Fibroblast of lung (primary cell): Measurements from ENCODE around the gene HOXD9. TPM values are rescaled to one million over a fixed set of nuclear protein-coding genes. Genes with fewer than 3 reads are reported as not detected.

Source experiments
- DNase-seq, 2 donors: peaks; one replicate each; pipeline versions ENCODE4 v3.0.0 to v3.0.0-alpha.2; 2010; ENCODE audit warnings: low read depth in 2 of 2
- H2AFZ ChIP-seq: 2 replicates; pipeline ENCODE4 v1.5.1; 2012; ENCODE audit warnings: low read length, control low read depth, inconsistent platforms
- H3K27ac ChIP-seq: 2 replicates; pipeline ENCODE4 v1.5.1; 2011; ENCODE audit warnings: low read length, control low read depth; ENCODE audit not compliant: insufficient read depth
- H3K27me3 ChIP-seq: 2 replicates; pipeline ENCODE4 v1.5.1; 2011; ENCODE audit warnings: mild to moderate bottlenecking, low read length; ENCODE audit not compliant: control insufficient read depth, insufficient read depth
- H3K36me3 ChIP-seq: 2 replicates; pipeline ENCODE4 v1.5.1; 2011; ENCODE audit warnings: low read length; ENCODE audit not compliant: control insufficient read depth, insufficient read depth
- H3K4me1 ChIP-seq: 2 replicates; pipeline ENCODE4 v1.5.1; 2011; ENCODE audit warnings: low read length; ENCODE audit not compliant: control insufficient read depth, insufficient read depth; ENCODE audit errors: extremely low read depth
- H3K4me2 ChIP-seq: 2 replicates; pipeline ENCODE4 v1.5.1; 2011; ENCODE audit warnings: low read length, control low read depth; ENCODE audit not compliant: insufficient read depth; ENCODE audit errors: extremely low read depth
- H3K4me3 ChIP-seq, 4 experiments: fragments of 200-600 bp in 1 of 4; sonication (generic) in 1 of 4; replicated peaks in 1 of 4; 2 replicates each; pipeline ENCODE4 v1.5.1; 2011 to 2016; ENCODE audit warnings: low read length in 4 of 4, low read depth in 3 of 4, mild to moderate bottlenecking in 3 of 4, control low read depth in 2 of 4, inconsistent platforms in 1 of 4, mixed read lengths in 1 of 4; ENCODE audit not compliant: insufficient read depth in 1 of 4; ENCODE audit errors: control extremely low read depth in 1 of 4
- H3K79me2 ChIP-seq: 2 replicates; pipeline ENCODE4 v1.5.1; 2012; ENCODE audit warnings: mild to moderate bottlenecking, low read length, inconsistent platforms; ENCODE audit not compliant: control insufficient read depth, insufficient read depth
- H3K9ac ChIP-seq: 2 replicates; pipeline ENCODE4 v1.5.1; 2011; ENCODE audit warnings: mild to moderate bottlenecking, low read length, control low read depth; ENCODE audit not compliant: insufficient read depth
- H3K9me3 ChIP-seq: 2 replicates; pipeline ENCODE4 v1.5.1; 2012; ENCODE audit warnings: low read depth, low read length; ENCODE audit not compliant: control insufficient read depth, insufficient read depth
- H4K20me1 ChIP-seq: 2 replicates; pipeline ENCODE4 v1.5.1; 2011; ENCODE audit warnings: low read length; ENCODE audit not compliant: control insufficient read depth, insufficient read depth; ENCODE audit errors: extremely low read depth
- EZH2 ChIP-seq: IDR thresholded peaks from 2 replicates; pipeline ENCODE4 v1.5.1; 2012; ENCODE audit warnings: low read length, control low read depth, mild to moderate bottlenecking; ENCODE audit errors: missing control alignments
- polyA plus RNA-seq, 2 donors: library from polyadenylated mRNA; depleted of rRNA in 1 of 2; stranded (reverse) in 1 of 2; unstranded in 1 of 2; fragments of >200 nt; gene quantifications; 2 replicates each; pipeline ENCODE4 v1.2.1, GENCODE V29; 2011 to 2012; ENCODE audit warnings: missing spikeins in 1 of 2
- total RNA-seq: library from RNA; depleted of rRNA; stranded (reverse); fragments of >200 nt; gene quantifications from 2 replicates; pipeline ENCODE4 v1.2.1, GENCODE V29; 2014
- TF ChIP-seq, protein P1 (sequence below), 2 donors: IDR thresholded peaks in 1 of 2; conservative IDR thresholded peaks in 1 of 2; 1 replicate in 1 of 2; 2 replicates in 1 of 2; pipeline ENCODE4 v1.5.1; 2011 to 2012; ENCODE audit warnings: low read length in 2 of 2, control low read depth in 1 of 2, inconsistent platforms in 1 of 2, low read depth in 1 of 2, mild to moderate bottlenecking in 1 of 2

Gene HOXD9
- total and polyA plus RNA-seq, 2 donors (not counting 1 experiment from before 2014, with no cell fraction given) = not detected

GRCh38 chr2:176149939-176150583, 27.5 kb downstream of the HOXD9 start:
- H3K4me2 ChIP-seq = no peak overlapping the region
- no peaks in the 10 kb centered on the region for H3K79me2 ChIP-seq
- H3K27me3 ChIP-seq = peaks cover 70% of the 10 kb centered on the region

DNA sequence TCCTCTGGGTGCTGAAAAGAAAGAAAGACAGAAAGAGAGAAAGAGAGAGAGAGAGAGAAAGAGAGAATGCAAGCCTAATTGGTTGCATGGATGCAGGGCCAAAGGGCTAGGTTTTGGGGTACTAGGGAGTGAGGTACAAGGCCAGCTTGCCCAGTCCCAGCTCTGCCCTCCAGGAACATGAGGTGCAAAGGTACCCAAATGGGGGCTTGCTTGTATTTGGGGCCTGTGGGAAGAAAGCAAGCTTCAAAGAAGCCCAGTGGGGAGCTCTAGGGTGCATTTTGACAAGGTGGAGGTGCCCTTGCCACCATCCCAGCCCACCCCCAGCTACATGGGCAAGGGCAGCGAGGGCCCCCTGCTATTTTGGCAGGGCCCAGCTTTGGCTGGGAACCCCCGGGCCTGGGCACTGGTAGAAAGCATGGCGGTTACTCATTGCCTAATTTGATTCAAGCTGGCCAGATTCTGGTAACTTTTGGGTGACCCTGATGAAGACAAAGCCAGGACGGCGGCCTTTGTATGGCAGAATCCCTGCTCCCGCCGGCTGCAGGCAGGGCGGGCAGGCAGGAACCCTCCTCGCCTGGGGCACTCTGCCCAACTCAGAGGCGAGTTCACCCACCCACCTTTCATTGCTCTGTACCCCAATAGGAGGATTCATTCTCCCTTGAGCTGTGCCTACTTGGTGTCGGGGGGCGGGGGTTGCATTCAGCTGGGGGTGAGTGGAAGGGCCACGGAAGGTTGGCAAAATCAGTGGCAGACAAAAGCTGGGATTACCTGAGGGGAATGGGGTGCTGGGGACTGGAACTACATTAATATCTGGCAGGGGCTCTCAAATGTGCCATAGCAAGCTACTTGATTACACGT, 28.3 kb downstream of the HOXD9 start:
- Histone ChIP-seq H3K4me3 (no peak overlapping the region), H3K36me3 (no peaks in the 10 kb centered on the region), H3K27me3 (peaks cover 71% of the 10 kb centered on the region), H3K27ac (no peak overlapping the region), H3K79me2 (no peaks in the 10 kb centered on the region), H3K4me2 (no peak overlapping the region), H3K9me3 (no peaks in the 10 kb centered on the region), H3K9ac (no peak overlapping the region), H4K20me1 (no peaks in the 10 kb centered on the region), H3K4me1 (no peaks in the 10 kb centered on the region), H2AFZ (no peak overlapping the region)
- TF ChIP-seq, protein P1, sequence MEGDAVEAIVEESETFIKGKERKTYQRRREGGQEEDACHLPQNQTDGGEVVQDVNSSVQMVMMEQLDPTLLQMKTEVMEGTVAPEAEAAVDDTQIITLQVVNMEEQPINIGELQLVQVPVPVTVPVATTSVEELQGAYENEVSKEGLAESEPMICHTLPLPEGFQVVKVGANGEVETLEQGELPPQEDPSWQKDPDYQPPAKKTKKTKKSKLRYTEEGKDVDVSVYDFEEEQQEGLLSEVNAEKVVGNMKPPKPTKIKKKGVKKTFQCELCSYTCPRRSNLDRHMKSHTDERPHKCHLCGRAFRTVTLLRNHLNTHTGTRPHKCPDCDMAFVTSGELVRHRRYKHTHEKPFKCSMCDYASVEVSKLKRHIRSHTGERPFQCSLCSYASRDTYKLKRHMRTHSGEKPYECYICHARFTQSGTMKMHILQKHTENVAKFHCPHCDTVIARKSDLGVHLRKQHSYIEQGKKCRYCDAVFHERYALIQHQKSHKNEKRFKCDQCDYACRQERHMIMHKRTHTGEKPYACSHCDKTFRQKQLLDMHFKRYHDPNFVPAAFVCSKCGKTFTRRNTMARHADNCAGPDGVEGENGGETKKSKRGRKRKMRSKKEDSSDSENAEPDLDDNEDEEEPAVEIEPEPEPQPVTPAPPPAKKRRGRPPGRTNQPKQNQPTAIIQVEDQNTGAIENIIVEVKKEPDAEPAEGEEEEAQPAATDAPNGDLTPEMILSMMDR (conservative IDR thresholded peaks at IDR 0.05 in 1 of 2, IDR thresholded peaks at IDR 0.05 in 1 of 2; ENCODE audit: low read depth in 1 of 2, low read length in 2 of 2) = no peak
- peak; percentile 49 for TF ChIP-seq EZH2
- DNase-seq = no peak

More at GRCh38 chr2:176149939-176150583, 27.5 kb downstream of the HOXD9 start:
- Histone ChIP-seq H3K27ac (no peak overlapping the region), H2AFZ (no peak overlapping the region), H3K9ac (no peak overlapping the region), H3K4me1 (no peaks in the 10 kb centered on the region), H4K20me1 (no peaks in the 10 kb centered on the region), H3K4me3 (no peak overlapping the region), H3K9me3 (no peaks in the 10 kb centered on the region), H3K36me3 (no peaks in the 10 kb centered on the region)
- TF ChIP-seq EZH2 = no peak
- TF ChIP-seq, protein P1 (conservative IDR thresholded peaks at IDR 0.05 in 1 of 2, IDR thresholded peaks at IDR 0.05 in 1 of 2; ENCODE audit: low read depth in 1 of 2, low read length in 2 of 2) = no peak
- no peak for DNase-seq
